HG03045 (cell line): ENCODE data around the gene NLGN2.

ENCODE experiments used
- ATAC-seq: cut with Tn5 transposase; IDR thresholded peaks from one replicate; pipeline ENCODE4 v1.9.1; 2021; ENCODE audit warnings: mild to moderate bottlenecking, moderate library complexity; ENCODE audit not compliant: unreplicated experiment

Gene NLGN2

GRCh38 chr17:7435676-7436555 lies 28.3 kb downstream of the NLGN2 start:
- peak; percentile 19 for ATAC-seq

GRCh38 chr17:7436556-7437368 lies 29.1 kb downstream of the NLGN2 start:
- no peak for ATAC-seq

DNA sequence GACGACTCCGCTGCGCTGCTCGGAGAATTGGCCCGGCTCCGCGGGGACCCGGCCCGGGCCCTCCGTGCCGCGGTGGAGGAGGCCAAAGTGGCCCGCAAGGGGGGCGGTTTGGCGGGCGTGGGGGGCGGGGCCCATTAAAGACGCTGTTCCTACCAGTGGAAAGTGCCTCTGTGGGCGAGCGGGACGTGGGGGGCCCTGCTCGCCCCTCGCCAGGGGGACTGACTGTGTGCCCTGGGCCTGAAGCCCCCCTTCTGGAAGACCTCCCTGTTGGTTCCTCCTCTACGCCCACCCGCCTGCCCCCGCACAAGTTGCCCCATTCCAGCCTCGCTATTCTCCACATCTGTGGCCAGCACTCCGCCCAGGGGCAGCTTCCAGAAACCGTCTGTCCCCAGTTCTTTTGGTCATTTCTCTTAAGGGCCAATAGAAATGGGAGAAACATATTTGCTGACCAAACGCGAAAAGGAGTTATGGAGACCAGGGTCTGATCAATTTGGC lies 29.8 kb downstream of the NLGN2 start:
- no peak for ATAC-seq

DNA sequence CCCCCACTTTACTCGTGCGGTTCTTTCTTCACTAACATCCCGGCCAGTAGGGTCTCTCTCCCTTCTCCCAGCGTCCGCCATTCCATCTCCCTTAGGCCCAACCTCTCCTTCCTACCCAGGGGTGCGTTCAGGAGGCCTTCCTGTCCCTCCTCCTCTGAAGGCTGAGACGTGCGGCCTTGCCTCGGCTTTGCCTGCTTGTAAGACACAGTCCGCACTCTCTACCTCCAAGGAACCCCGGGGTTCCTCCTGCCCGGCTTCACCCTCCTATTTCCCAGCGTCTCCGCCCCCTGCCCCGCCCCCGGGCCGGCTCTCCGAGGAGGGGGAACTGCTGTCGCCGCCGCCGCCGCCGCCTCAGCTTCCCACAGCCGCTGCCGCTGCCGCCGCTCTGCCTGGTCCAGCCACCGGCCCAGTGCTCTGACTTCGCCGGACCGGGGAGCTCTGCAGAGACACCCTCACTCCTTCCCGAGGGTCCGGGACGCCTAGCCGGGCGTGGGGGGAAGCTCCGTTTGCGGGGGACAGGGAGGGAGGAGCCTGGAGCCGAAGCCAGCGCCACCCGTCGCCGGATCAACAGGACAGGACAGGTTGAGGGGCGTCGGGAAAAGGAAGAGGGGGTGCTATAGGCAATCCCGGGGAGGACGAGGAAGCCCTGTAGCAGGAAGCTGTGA lies 30.4 kb downstream of the NLGN2 start:
- no peak for ATAC-seq

- no peak for ATAC-seq
Observed at GRCh38 chr17:7438656-7439460, 31.2 kb downstream of the NLGN2 start.

- ATAC-seq = no peak
Observed at GRCh38 chr17:7439462-7440112, 31.9 kb downstream of the NLGN2 start, which contains the start of gene FGF11. Gene FGF11, plus strand, starts transcription at chr17:7439512. Its CDS starts 109 bp downstream, at chr17:7439621.

DNA sequence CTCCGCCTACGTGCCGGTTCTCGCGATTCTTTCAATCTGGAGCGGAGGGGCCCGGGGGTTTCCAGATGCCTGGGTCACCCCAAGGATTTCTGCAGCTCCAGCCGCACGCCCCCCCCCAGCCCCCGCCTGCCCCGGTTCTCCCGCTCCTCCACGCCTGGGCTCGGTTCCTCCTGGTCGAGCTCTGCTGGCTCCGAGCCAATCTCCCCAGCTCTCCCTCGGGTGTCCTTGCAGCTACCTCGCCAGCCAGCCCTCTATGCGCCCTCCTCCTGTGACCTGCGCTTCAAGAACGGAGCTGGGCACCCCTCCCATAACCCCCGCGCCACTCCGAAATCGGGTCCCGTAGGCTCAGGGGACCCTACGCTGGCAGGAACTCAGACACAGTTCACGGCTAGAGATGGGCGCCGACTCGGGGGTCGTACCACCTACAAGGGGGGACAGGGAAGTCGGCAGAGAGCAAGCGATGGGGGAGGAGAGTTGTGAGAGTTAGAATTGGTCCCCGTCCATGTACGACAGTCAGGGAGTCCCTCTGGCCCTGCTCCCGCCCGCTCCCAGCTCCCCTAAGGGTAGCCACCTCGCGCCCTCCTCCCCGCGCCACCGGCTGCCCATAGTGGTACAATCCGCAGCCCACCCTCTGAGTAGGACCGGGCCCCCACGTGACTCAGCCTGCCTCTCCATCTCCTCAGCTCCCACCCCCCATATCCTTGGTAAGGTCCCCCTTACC lies 32.6 kb downstream of the NLGN2 start:
- no peak for ATAC-seq

- ATAC-seq = no peak
Observed at GRCh38 chr17:7440834-7441195, 33.2 kb downstream of the NLGN2 start.

GRCh38 chr17:7441266-7441665 lies 33.6 kb downstream of the NLGN2 start:
- no peak for ATAC-seq

GRCh38 chr17:7442142-7442541 lies 34.5 kb downstream of the NLGN2 start:
- ATAC-seq = no peak

DNA sequence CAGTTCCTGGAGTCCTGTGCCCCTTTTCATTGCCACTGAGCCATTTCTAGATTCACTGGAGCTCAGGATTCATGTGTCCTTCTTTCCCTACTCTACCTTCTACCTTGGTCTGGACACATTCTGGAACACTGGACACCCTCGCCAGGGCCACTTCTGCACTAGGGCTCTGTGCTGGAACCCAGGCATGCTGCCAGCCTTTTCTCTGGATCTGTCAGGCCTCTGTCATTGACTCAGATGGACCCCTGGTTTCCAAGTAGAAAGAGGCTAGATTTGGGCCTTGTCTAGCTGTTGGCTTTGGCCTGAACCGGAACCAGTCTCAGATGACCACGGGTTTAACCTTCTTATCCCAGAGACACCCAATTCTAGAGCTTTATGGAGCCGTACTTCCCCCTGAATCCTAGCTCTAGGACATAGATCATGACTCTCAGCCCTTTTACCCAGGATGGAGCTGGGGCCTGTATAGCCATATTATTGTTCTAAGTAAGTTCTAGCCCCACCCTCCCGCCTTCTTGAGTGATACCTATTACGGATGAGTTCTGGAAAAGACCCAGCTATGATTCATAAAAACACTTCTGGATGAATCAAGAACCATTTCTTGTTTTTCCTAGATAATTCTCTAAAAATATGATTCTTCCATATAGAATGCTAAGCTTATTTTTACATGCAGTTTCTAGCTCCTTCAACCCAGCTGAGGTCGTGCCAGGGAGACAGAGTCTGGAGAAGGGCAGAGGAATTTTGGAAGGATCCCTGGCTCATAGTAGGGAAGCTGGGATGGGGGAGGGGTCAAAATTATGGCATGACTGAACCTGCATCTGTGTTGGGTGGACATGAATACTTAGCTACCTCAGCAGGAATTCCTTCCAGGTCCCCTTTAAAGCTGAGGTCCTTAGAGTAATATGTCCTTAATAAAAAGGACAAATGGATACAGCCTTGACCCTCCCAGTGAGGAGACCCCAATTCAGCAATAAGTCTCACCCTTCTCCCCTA lies 36.1 kb downstream of the NLGN2 start:
- no peak for ATAC-seq

DNA sequence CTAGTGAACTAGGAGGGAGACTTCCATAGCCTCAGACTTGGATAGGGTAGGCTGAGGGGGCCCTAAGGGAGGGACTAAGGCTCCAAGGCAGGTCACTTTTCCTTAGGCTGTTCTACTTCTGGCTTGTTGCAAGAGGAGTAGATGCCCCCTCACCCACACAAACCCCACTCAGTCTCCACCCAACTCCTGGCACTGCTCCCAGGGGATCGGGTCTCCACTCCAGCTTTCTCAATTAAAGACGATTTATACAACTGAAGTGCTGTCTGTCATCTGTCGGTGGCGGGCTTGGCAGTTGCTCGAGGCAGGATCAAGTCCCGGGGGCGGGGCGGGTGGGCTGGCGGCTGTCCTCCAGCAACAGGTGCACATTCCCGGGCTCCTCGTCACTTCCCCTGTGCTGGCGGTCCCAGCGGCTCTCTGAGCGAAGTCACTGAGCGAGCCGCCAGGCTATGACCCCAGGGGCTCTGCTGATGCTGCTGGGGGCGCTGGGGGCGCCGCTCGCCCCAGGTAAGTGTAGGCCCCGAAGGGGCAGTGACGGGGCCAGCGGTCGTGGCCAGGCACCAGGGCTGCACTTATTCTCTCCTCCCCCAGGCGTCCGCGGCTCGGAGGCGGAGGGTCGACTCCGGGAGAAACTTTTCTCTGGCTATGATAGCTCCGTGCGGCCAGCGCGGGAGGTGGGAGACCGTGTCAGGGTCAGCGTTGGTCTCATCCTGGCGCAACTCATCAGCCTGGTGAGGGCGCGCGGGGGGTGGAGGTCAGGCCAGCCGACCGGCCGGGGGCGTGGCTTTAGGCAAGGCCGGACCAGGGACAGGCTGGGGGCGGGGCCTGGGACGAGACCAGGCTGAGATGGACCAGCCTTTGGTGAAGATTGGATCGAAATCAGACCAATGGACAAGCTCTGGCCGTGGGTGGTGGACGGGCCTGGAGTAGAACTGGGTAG lies 37.3 kb downstream of the NLGN2 start, which contains the start of gene CHRNB1:
TSS of gene CHRNB1 (plus strand) at position 380 of the 937 bp plus-strand sequence. CDS start at position 447, 67 bp downstream.
- ATAC-seq = no peak

GRCh38 chr17:7445619-7445968 lies 37.9 kb downstream of the NLGN2 start:
- ATAC-seq = no peak

GRCh38 chr17:7448461-7448860 lies 40.8 kb downstream of the NLGN2 start:
- no peak for ATAC-seq

- no peak for ATAC-seq
Observed at GRCh38 chr17:7459961-7460545, 52.4 kb downstream of the NLGN2 start.

- no peak for ATAC-seq
Observed at GRCh38 chr17:7460850-7461660, 53.4 kb downstream of the NLGN2 start.
